HG03469 (cell line): ENCODE data around the gene NDUFAB1.
"Not testable (repeated sequence)": the region's sequence is repeated elsewhere in the genome, so short reads cannot be mapped to it uniquely, and the experiment has no call there.

Experiments
- ATAC-seq: cut with Tn5 transposase; IDR thresholded peaks from one replicate; pipeline ENCODE4 v1.9.1; 2021; ENCODE audit warnings: mild to moderate bottlenecking, moderate library complexity, moderate number of reproducible peaks; ENCODE audit not compliant: unreplicated experiment

The NDUFAB1 gene

DNA sequence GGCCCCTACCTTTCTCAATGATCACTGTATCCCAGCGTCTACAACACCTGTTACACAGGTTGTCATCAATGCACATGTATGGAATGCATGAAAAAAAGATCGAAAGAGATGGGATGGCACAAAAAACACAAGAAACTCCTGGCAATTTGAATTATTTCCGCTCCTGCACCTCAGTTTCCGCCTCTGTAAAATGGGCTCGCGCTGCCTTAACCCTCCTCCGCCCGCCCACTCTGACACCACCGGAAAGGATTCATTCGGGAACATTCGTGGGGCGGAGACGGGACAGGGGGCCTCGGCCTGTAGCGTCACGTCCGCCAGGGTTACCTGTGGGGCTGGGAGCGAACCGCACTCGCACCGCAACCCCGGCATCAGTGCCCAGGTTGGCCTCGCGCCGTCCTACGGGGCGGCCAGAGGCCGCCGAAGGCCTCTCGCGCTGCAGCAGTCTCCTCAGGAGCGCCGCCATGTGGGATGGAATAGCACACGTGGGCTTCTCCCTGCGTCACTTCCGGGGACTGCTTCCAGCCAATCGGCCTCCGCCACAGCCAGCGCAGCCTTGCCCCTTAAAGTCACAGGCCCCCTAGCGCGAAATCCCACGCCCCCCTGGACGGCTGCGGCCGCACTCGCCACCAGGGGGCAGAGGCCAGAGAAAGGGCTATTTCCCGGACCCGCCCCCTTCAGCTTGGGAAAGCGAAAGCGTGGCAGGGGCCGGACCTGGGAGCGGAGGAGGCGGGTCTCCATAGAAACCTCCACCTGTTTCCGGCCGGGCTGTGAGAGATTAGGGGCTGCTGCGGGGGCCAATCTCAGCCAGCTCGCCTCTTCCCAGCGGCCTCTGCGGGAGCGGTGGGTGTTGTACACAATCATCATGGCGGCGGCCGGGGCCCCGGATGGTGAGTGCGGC, 39.0 kb downstream of the NDUFAB1 start, which contains the start of the genes EARS2 and UBFD1:
Gene EARS2 (minus strand): TSS at position 470 of the 898 bp plus-strand sequence. CDS start 7 bp downstream, at position 463.
Gene UBFD1 (plus strand): TSS at position 847 of the 898 bp plus-strand sequence. CDS start 16 bp downstream, at position 863.
- peak; percentile 77 for ATAC-seq

DNA sequence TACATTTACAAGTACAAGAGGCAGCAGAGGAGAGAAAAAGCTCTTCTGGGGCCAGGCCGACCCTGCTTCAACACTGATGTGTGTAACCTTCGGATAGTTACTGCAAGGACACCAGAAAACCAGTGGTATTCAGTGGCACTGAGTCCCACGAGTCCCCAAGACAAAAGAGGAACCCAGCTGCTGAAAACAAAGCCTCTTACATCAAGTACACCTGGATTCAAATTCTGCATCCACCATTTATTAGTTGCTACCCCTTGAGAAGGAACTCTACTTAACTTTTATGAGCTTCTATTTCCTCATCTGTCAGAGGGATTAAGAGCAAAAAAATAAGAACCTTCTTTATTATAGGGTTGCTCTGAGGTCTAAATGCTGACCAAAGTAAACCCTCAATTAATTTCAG, 41.6 kb downstream of the NDUFAB1 start:
- no peak for ATAC-seq

DNA sequence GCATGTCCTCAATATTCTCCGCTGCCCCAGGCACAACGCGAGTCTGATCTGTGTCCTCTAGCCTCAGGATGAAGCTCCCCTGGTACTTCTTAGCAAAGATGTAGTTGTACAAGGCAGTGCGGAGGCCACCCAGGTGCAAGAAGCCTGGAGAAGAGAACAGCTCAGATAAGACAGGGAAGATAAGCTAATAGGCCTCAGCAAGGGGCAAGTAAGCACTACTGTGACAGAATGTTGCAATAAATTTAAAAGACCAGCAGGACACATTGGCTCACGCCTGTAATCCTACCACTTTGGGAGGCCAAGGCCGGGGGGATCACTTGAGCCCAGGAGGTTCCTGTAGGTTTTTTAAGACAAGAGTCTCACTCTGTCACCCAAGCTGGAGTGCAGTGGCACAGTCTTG, 44.0 kb downstream of the NDUFAB1 start:
- ATAC-seq: no peak

DNA sequence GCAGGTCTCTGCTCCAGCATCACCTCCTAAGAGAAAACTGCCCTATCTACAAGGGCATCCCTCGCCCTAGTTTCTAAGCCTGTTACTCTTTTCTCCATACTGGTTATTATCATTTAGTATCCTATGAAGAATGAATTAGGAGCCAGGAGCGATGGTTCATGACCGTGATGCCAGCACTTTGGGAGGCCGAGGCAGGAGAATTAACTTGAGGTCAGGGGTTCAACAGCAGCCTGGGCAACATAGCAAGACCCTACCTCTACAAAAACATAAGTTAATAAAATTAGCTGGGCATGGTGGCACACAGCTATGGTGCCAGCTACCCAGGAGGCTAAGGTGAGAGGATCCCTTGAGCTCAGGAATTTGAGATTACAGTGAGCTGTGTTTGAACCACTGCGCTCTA, 46.2 kb downstream of the NDUFAB1 start:
- no peak for ATAC-seq

DNA sequence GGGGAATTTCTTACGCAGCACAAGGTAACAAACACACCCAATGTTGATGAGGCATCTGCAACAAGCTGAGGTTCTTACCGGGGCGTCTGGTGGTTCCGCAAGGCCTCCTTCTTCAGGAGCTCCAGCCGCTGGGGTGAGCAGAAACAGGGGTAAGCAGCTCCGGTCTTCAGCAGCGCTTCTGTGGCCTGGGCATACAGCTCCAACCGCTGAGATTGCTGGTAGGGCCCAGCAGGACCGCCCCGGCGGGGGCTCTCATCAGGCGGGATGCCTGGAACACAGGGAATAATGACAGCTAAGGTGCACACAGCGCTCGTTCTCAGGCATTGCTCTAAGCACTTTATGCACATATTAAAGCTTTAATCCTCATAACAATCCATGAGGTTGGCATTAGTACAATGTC, 51.7 kb downstream of the NDUFAB1 start:
- no peak for ATAC-seq

DNA sequence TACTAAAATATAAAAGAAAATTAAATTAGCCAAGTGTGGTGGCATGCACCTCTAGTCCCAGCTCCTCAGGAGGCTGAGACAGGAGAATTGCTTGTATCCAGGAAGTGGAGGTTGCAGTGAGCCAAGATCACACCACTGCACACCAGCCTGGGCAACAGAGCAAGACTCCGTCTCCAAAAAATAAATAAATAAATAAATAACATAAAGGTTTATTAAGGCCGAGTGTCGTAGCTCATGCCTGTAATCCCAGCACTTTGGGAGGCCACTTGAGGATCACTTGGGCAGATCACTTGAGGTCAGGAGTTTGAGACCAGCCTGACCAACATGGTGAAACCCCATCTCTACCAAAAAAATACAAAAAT, 55.3 kb downstream of the NDUFAB1 start:
- not testable (repeated sequence) for ATAC-seq

DNA sequence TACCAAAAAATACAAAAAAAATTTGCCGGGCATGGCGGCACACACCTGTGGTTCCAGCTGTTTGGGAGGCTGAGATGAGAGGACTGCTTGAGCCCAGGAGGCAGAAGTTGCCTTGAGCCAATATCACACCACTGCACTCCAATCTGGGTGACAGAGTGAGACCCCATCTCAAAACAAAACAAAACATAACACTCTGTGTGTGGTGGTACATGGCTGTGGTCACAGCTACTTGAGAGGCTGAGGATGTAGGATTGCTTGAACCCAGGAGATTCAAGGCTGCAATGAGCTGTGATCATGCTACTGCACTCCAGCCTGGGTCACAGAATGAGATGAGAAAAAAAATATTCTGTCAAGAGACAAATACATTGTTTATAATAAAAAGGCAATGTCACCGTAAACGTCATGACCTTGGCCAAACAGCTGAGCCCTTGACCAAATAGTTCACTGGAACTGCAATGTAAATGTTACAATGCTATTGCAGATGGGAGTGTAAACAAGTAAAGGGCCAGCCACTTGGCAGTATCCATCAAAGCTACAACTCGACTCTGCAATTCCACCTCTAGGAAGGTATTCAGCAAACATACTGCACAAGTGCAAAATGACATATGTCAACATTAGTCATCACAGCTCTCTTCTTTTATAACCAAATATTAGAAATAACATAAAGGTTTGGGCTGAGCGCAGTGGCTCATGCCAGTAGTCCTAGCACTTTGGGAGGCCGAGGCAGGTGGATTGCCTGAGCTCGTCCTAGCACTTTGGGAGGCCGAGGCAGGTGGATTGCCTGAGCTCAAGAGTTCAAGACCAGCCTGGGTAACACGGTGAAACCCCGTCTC, 55.9 kb downstream of the NDUFAB1 start:
- no peak for ATAC-seq

DNA sequence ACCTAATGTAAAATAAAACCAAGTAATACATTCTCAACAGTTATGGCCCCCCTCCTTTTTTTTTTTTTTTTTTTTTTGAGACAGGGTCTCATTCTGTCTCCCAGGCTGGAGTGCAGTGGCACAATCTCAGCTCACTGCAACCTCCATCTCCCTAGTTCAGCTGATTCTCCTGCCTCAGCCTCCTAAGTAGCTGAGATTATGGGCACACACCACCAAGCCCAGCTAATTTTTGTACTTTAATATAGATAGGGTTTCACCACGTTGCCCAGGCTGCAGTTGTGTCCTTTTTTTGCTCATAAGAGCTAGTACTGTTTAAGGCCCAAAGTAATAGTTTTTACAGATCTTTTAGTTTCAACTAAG, 57.2 kb downstream of the NDUFAB1 start:
- no peak for ATAC-seq

DNA sequence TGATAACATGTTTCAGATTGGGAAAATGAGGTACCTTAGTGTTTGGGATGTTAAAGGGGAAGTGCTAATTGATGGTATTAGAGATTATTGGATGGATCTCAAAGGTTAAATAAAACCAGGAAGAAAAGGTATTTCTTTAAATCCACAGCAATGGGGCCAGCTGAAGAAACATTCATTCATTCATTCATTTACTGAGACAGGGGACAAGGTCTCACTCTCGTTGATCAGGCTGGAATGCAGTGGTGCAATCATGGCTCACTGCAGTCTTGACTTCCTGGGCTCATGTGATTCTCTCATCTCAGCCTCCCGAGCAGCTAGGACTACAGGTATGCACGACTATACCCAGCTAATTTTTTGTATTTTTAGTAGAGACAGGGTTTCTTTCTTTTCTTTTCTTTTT, 58.7 kb downstream of the NDUFAB1 start:
- no peak for ATAC-seq

DNA sequence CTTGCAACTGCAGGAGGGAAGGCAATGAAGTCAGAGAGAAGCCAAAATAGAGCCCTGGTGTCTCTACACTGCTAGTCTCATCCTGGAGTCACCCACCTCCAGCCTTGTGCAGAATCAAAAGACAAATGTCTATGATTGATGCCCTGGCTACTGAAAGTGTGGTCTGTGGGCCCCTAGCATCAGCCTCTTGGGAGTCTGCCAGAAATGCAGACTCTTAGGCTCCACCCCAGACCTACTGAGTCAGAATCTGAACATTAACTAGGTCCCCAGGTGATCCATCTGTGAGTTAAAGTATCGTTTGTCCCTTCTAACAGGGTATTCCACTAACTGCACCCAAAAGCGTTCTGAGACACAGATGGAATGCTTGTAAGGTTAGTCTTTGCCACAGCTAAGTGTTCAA, 60.2 kb downstream of the NDUFAB1 start:
- no peak for ATAC-seq

DNA sequence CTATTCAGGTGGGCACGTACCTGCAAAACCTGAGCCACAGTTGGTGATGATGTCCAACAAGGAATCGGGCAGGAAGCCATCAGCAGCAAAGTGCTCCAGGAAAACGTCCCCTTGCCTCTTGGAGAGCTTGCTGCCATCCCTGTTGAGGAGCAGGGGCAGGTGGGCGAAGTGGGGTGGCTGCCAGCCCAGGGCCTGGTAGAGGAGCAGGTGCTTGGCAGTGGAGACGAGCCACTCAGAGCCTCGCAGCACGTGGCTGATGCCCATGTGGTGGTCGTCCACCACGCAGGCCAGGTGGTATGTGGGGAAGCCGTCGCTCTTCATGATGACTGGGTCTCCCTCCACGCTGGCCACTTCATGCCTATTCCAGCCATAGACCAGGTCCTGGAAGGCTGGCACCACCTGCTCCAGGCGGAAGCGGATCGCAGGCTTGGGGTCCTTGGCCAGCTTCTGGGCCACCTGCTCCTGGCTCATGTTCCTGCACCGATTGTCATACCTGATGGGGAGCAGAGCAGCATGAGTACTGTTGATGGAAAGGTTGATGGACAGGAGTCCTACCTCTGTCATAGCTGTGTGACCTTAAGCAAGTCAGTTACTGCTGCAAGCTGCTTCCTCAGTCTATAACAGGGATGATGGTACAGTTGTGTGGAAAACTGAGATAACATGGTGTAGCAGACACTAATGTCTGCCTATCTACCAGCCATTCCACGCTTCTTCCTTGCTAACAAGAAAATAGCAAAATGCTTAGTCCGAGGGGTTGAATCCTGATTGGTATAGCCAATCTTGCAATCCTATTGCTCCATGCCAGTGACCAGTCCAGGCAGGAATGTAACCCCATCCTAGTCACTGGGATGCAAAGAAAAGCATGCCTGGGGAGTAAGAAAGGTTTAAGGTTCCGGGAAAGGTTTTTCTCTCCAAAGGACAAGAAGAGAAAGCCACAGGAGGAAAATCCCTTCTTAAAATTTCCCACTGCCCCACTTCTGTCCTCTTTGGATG, 61.0 kb downstream of the NDUFAB1 start:
- no peak for ATAC-seq

DNA sequence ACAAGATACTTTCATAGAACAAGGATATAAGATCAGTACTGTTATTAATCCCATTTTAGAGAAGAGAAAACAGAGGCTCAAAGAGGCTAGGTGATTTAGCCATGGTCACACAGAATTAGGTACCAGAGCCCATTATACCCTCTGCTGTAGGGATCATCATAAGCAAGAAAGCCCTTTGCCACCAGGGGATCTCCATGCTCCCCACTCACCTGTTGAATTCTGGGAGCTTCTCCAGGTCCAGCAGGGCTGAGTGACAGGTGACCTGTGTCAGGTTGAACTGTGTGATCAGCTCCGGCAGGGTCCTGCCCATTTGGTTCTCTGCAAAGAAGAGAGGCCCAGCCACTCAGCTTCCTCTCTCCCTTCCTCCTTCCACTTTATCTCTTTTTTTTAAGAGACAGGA, 63.7 kb downstream of the NDUFAB1 start:
- no peak for ATAC-seq
